Smooth muscle cell (in vitro differentiated cells): ENCODE data around the gene BAX. TPM values are rescaled to one million over a fixed set of nuclear protein-coding genes. Genes with fewer than 3 reads are reported as not detected.

ENCODE experiments used
- DNase-seq: peaks from one replicate; lab custom pipeline; 2025; ENCODE audit not compliant: unreplicated experiment; lab: John Stamatoyannopoulos, UW
- H2AFZ ChIP-seq: fragments of 200-600 bp; sonication (generic); 2 replicates; pipeline ENCODE4 v1.6.0; 2016; ENCODE audit warnings: antibody characterized with exemption, low read depth, mild to moderate bottlenecking
- H3F3A ChIP-seq: fragments of 200-600 bp; sonication (generic); 2 replicates; pipeline ENCODE4 v1.6.0; 2017; ENCODE audit warnings: antibody characterized with exemption, low read depth
- H3K27ac ChIP-seq: fragments of 200-600 bp; sonication (generic); 2 replicates; pipeline ENCODE4 v1.5.1; 2016; ENCODE audit warnings: low read depth, mild to moderate bottlenecking
- H3K27me3 ChIP-seq: fragments of 200-600 bp; sonication (generic); 2 replicates; pipeline ENCODE4 v1.6.1; 2016; ENCODE audit warnings: low read depth, mild to moderate bottlenecking
- H3K36me3 ChIP-seq: fragments of 200-600 bp; sonication (generic); 2 replicates; pipeline ENCODE4 v1.5.1; 2016; ENCODE audit warnings: low read depth
- H3K4me1 ChIP-seq: fragments of 200-600 bp; sonication (generic); 2 replicates; pipeline ENCODE4 v1.5.1; 2016; ENCODE audit warnings: low read depth
- H3K4me2 ChIP-seq: fragments of 200-600 bp; sonication (generic); 2 replicates; pipeline ENCODE4 v1.6.0; 2016; ENCODE audit warnings: mild to moderate bottlenecking
- H3K4me3 ChIP-seq: fragments of 200-600 bp; sonication (generic); 2 replicates; pipeline ENCODE4 v1.5.1; 2016; ENCODE audit warnings: mild to moderate bottlenecking
- H3K79me2 ChIP-seq: fragments of 200-600 bp; sonication (generic); 2 replicates; pipeline ENCODE4 v1.6.0; 2016; ENCODE audit warnings: low read depth, mild to moderate bottlenecking
- H3K9ac ChIP-seq: fragments of 200-600 bp; sonication (generic); 2 replicates; pipeline ENCODE4 v1.6.0; 2016; ENCODE audit warnings: low read depth
- H3K9me3 ChIP-seq: fragments of 200-600 bp; sonication (generic); replicated peaks from 2 replicates; pipeline ENCODE4 v1.5.1; 2016; ENCODE audit warnings: low read depth
- H4K20me1 ChIP-seq: fragments of 200-600 bp; sonication (generic); 2 replicates; pipeline ENCODE4 v1.6.0; 2016; ENCODE audit warnings: low read depth
- WGBS: methylation state at CpG from one replicate; pipeline ENCODE4 v1.1.7; 2016; ENCODE audit warnings: low lambda C conversion rate; 5-methylcytosine and 5-hydroxymethylcytosine counted together
- polyA plus RNA-seq: library from polyadenylated mRNA; unstranded; fragments of >200 nt; fragmentation: Nextera tagmentation; extraction: Ambion mirVana; gene quantifications from 2 replicates; pipeline ENCODE4 v1.2.1, GENCODE V29; 2016
- total RNA-seq: library from RNA; depleted of rRNA; stranded (reverse); fragments of >200 nt; gene quantifications from 2 replicates; pipeline ENCODE4 v1.2.3, GENCODE V29; 2014
- TF ChIP-seq, protein P1 (sequence below): fragments of 200-600 bp; sonication (generic); IDR thresholded peaks from 2 replicates; pipeline ENCODE4 v1.5.1; 2017; ENCODE audit warnings: borderline replicate concordance, mild to moderate bottlenecking, antibody characterized with exemption; ENCODE audit not compliant: insufficient read depth, poor library complexity, severe bottlenecking

Gene BAX
- total and polyA plus RNA-seq, 2 experiments from 2014 or later: 42.8 to 153 TPM

DNA sequence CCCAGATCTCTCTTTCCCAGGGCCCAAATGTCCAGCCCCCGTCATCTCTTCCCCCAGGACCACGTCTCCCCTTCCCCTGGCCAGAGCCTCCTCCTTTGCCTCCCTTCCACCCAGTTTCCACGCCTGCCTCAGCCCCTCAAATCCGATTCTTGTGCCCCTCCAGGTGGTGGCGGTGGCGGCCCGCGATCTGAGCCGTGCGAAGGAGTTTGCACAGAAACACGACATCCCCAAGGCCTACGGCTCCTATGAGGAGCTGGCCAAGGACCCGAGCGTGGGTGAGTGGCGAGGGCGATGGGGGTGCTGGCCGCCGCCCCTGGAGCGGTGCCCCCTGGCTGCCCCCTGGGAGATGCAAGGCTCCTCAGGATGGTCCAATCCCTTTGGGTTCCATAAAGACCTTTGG, 19.8 kb upstream of the BAX start:
- DNase-seq: no peak
- H3K27ac ChIP-seq: no peak overlapping the region
- H3K4me1 ChIP-seq: peaks cover 14% of the 10 kb centered on the region
- no peak overlapping the region for H3K4me2 ChIP-seq
- H3K36me3 ChIP-seq: no peaks in the 10 kb centered on the region
- H3K4me3 ChIP-seq: no peak overlapping the region
- 84% methylated on average over 19 of the region's 19 CpGs for WGBS
- no peak overlapping the region for H3K9ac ChIP-seq
- TF ChIP-seq, protein P1, sequence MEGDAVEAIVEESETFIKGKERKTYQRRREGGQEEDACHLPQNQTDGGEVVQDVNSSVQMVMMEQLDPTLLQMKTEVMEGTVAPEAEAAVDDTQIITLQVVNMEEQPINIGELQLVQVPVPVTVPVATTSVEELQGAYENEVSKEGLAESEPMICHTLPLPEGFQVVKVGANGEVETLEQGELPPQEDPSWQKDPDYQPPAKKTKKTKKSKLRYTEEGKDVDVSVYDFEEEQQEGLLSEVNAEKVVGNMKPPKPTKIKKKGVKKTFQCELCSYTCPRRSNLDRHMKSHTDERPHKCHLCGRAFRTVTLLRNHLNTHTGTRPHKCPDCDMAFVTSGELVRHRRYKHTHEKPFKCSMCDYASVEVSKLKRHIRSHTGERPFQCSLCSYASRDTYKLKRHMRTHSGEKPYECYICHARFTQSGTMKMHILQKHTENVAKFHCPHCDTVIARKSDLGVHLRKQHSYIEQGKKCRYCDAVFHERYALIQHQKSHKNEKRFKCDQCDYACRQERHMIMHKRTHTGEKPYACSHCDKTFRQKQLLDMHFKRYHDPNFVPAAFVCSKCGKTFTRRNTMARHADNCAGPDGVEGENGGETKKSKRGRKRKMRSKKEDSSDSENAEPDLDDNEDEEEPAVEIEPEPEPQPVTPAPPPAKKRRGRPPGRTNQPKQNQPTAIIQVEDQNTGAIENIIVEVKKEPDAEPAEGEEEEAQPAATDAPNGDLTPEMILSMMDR: no peak
- H3K9me3 ChIP-seq: no peaks in the 10 kb centered on the region
- no peaks in the 10 kb centered on the region for H4K20me1 ChIP-seq
- no peaks in the 10 kb centered on the region for H3K27me3 ChIP-seq
- H3F3A ChIP-seq: no peaks in the 10 kb centered on the region
- H2AFZ ChIP-seq: no peak overlapping the region
- no peaks in the 10 kb centered on the region for H3K79me2 ChIP-seq

DNA sequence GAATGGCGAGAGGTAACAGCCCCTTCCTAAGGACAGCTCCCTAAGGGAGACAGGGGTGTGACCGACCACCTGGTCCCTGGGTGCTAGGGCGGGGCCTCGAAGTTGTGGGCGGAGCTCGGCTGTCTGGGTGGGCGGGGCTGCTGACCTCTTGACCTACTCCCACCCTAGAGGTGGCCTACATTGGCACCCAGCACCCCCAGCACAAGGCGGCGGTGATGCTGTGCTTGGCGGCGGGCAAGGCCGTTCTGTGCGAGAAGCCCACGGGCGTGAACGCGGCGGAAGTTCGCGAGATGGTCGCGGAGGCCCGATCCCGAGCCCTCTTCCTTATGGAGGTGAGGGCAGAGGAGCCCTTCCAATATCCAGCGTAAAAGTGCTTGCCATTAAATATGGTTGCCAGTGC, 18.8 kb upstream of the BAX start:
- TF ChIP-seq, protein P1: no peak
- WGBS: 99% methylated on average over 25 of the region's 25 CpGs
- Histone ChIP-seq H4K20me1 (no peaks in the 10 kb centered on the region), H3F3A (no peaks in the 10 kb centered on the region), H3K36me3 (no peaks in the 10 kb centered on the region), H3K4me1 (peaks cover 14% of the 10 kb centered on the region), H3K4me2 (no peak overlapping the region), H2AFZ (no peak overlapping the region), H3K9me3 (no peaks in the 10 kb centered on the region), H3K4me3 (no peak overlapping the region), H3K79me2 (no peaks in the 10 kb centered on the region), H3K27me3 (no peaks in the 10 kb centered on the region), H3K27ac (no peak overlapping the region), H3K9ac (no peak overlapping the region)
- DNase-seq: no peak

DNA sequence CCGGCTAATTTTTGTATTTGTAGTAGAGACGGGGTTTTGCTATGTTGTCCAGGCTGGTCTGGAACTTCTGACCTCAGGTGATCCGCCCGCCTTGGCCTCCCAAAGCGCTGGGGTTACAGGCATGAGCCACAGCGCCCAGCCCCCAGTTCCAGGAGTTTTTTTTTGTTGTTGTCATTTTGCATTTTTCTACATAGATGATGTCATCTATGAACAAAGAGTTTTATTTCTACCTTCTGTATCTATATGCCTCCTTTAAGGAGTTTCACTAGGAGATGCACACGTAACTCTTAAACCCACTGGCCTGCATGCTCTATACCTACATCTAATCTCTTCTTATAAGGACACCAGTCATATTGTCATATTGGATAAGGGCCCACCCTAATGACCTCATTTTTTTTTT, 16.4 kb upstream of the BAX start:
- no peak overlapping the region for H2AFZ ChIP-seq
- H3K4me2 ChIP-seq: no peak overlapping the region
- WGBS: 95% methylated on average over 7 of the region's 7 CpGs
- no peaks in the 10 kb centered on the region for H3F3A ChIP-seq
- H4K20me1 ChIP-seq: no peaks in the 10 kb centered on the region
- H3K4me1 ChIP-seq: peaks cover 7% of the 10 kb centered on the region
- H3K36me3 ChIP-seq: no peaks in the 10 kb centered on the region
- H3K4me3 ChIP-seq: no peak overlapping the region
- no peak for DNase-seq
- H3K27ac ChIP-seq: no peak overlapping the region
- TF ChIP-seq, protein P1: no peak
- no peaks in the 10 kb centered on the region for H3K79me2 ChIP-seq
- H3K9ac ChIP-seq: no peak overlapping the region
- H3K27me3 ChIP-seq: no peaks in the 10 kb centered on the region
- no peaks in the 10 kb centered on the region for H3K9me3 ChIP-seq

DNA sequence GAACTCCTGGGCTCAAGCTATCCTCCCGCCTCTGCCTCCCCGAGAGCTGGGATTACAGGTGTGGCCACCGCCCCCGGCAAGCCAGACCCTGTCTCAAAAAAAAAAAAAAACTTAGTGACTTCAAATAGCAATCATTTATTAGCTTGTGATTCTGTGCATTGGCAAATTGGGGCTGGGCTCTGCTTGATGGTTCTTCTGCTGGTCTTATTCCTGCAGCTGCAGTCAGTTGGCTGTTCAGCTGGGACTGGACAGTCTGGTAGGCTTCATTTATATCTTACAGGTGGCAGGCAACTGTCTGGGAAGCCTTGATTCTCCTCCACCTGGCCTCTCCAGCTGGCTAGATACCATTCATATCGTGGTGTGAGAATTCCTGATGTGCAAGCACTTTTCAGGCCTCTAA, 13.8 kb upstream of the BAX start:
- Histone ChIP-seq H3K27me3 (no peaks in the 10 kb centered on the region), H3K4me3 (no peak overlapping the region), H3F3A (no peaks in the 10 kb centered on the region), H4K20me1 (no peaks in the 10 kb centered on the region), H2AFZ (no peak overlapping the region), H3K36me3 (no peaks in the 10 kb centered on the region), H3K4me1 (no peaks in the 10 kb centered on the region), H3K4me2 (no peak overlapping the region), H3K9me3 (no peaks in the 10 kb centered on the region), H3K79me2 (no peaks in the 10 kb centered on the region), H3K27ac (no peak overlapping the region), H3K9ac (no peak overlapping the region)
- WGBS: 98% methylated on average over 5 of the region's 5 CpGs
- TF ChIP-seq, protein P1: no peak
- no peak for DNase-seq
